SK-N-SH (cell line): Measurements from ENCODE around the gene PAN3. TPM values are rescaled to one million over a fixed set of nuclear protein-coding genes. Genes with fewer than 3 reads are reported as not detected.

Experiments
- CTCF ChIA-PET: fragments of 300-600, 350-600 bp; formaldehyde crosslinking; extraction: SDS; loops from one replicate; lab custom pipeline; 2021; lab: Yijun Ruan, JAX
- POLR2A ChIA-PET: fragments of 350-600 bp; sonication (Branson Sonifier 250); formaldehyde crosslinking; extraction: SDS; loops from one replicate; lab custom pipeline; 2020; ENCODE audit warnings: antibody characterized with exemption, inconsistent platforms; lab: Yijun Ruan, JAX
- DNase-seq: peaks from one replicate; pipeline ENCODE4 v3.0.0; 2012
- H2AFZ ChIP-seq: fragments of 200-600 bp; sonication (generic); 2 replicates; pipeline ENCODE4 v1.8.1; 2016; ENCODE audit warnings: antibody characterized with exemption, mild to moderate bottlenecking, low read depth
- H3F3A ChIP-seq: fragments of 200-600 bp; sonication (generic); replicated peaks from 2 replicates; pipeline ENCODE3; 2016; ENCODE audit warnings: antibody characterized with exemption, mild to moderate bottlenecking; ENCODE audit not compliant: insufficient read depth
- H3K27ac ChIP-seq, 2 experiments: fragments of 200-500 bp in 1 of 2; fragments of 200-600 bp in 1 of 2; sonication (Bioruptor generic) in 1 of 2; sonication (generic), shearing (Covaris generic) in 1 of 2; 2 replicates each; pipeline versions ENCODE4 v1.5.1 to v1.6.1; 2014 to 2016; ENCODE audit warnings: low read depth in 2 of 2, inconsistent platforms in 1 of 2, low read length in 1 of 2, mild to moderate bottlenecking in 1 of 2, mixed read lengths in 1 of 2
- H3K27me3 ChIP-seq: fragments of 200-600 bp; sonication (generic), shearing (Covaris generic); 2 replicates; pipeline ENCODE4 v1.6.1; 2016; ENCODE audit warnings: mixed run types; ENCODE audit not compliant: insufficient read depth
- H3K36me3 ChIP-seq, 2 experiments: fragments of 200-500 bp in 1 of 2; fragments of 200-600 bp in 1 of 2; sonication (Bioruptor generic) in 1 of 2; sonication (generic) in 1 of 2; replicated peaks in 1 of 2; 2 replicates each; pipeline versions ENCODE3 to v1.5.1; 2014 to 2016; ENCODE audit warnings: low read length in 1 of 2, mild to moderate bottlenecking in 1 of 2; ENCODE audit not compliant: insufficient read depth in 2 of 2, control insufficient read depth in 1 of 2
- H3K4me1 ChIP-seq, 2 experiments: fragments of 200-500 bp in 1 of 2; fragments of 200-600 bp in 1 of 2; sonication (Bioruptor generic) in 1 of 2; sonication (generic), shearing (Covaris generic) in 1 of 2; 2 replicates each; pipeline versions ENCODE4 v1.5.1 to v1.6.1; 2014 to 2016; ENCODE audit warnings: low read depth in 1 of 2, low read length in 1 of 2, mixed run types in 1 of 2; ENCODE audit not compliant: insufficient read depth in 2 of 2, control insufficient read depth in 1 of 2
- H3K4me2 ChIP-seq: fragments of 200-600 bp; sonication (generic), shearing (Covaris generic); 2 replicates; pipeline ENCODE4 v1.6.1; 2017; ENCODE audit warnings: mixed run types
- H3K4me3 ChIP-seq, 2 experiments: fragments of 200-500 bp in 1 of 2; fragments of 200-600 bp in 1 of 2; sonication (Bioruptor generic) in 1 of 2; sonication (generic), shearing (Covaris generic) in 1 of 2; 2 replicates each; pipeline versions ENCODE4 v1.5.1 to v1.8.1; 2014 to 2016; ENCODE audit warnings: low read depth in 2 of 2, inconsistent platforms in 1 of 2, low read length in 1 of 2, mild to moderate bottlenecking in 1 of 2, mixed read lengths in 1 of 2, moderate library complexity in 1 of 2
- H3K79me2 ChIP-seq: fragments of 200-600 bp; sonication (generic); 2 replicates; pipeline ENCODE4 v1.8.1; 2017; ENCODE audit warnings: mild to moderate bottlenecking; ENCODE audit not compliant: insufficient read depth
- H3K9ac ChIP-seq: fragments of 200-600 bp; sonication (generic); 2 replicates; pipeline ENCODE4 v1.6.1; 2017; ENCODE audit warnings: mixed run types
- H3K9me2 ChIP-seq: fragments of 200-600 bp; sonication (generic); 2 replicates; pipeline ENCODE4 v1.6.1; 2017; ENCODE audit warnings: mixed run types
- H3K9me3 ChIP-seq: fragments of 200-600 bp; sonication (generic); 2 replicates; pipeline ENCODE4 v1.6.1; 2017; ENCODE audit warnings: mixed run types, mild to moderate bottlenecking, moderate library complexity
- H4K20me1 ChIP-seq: fragments of 200-600 bp; sonication (generic); 2 replicates; pipeline ENCODE4 v1.6.1; 2017; ENCODE audit warnings: mild to moderate bottlenecking, mixed run types; ENCODE audit not compliant: insufficient read depth
- EP300 ChIP-seq, 2 experiments: IDR thresholded peaks; 2 replicates each; pipeline versions ENCODE4 v1.4.0 to v1.6.1; 2012; ENCODE audit warnings: borderline replicate concordance in 1 of 2, low read depth in 1 of 2, low read length in 1 of 2
- EZH2phosphoT487 ChIP-seq: fragments of 200-600 bp; sonication (generic); IDR thresholded peaks from 2 replicates; pipeline ENCODE4 v1.6.1; 2017; ENCODE audit warnings: low read depth, mixed run types, mild to moderate bottlenecking, antibody characterized with exemption, moderate library complexity, borderline replicate concordance
- FOSL2 ChIP-seq: IDR thresholded peaks from 2 replicates; pipeline ENCODE4 v1.4.0; 2012; ENCODE audit warnings: low read depth, mild to moderate bottlenecking, moderate library complexity, borderline replicate concordance
- GATA2 ChIP-seq: sonication (generic); formaldehyde crosslinking; IDR thresholded peaks from 2 replicates; pipeline ENCODE4 v1.5.0; 2020; ENCODE audit warnings: mild to moderate bottlenecking, missing genetic modification reagents
- JUND ChIP-seq: IDR thresholded peaks from 2 replicates; pipeline ENCODE4 v1.4.0; 2012
- MEF2A ChIP-seq: IDR thresholded peaks from 2 replicates; pipeline ENCODE4 v1.4.0; 2012; ENCODE audit warnings: low read depth, borderline replicate concordance
- MXI1 ChIP-seq: IDR thresholded peaks from 2 replicates; pipeline ENCODE4 v1.6.1; 2012; ENCODE audit warnings: mild to moderate bottlenecking, low read depth, low read length, improper control_type of control experiment
- NFIC ChIP-seq: IDR thresholded peaks from 2 replicates; pipeline ENCODE4 v1.4.0; 2012; ENCODE audit warnings: borderline replicate concordance
- PBX3 ChIP-seq: IDR thresholded peaks from 2 replicates; pipeline ENCODE4; 2012
- POLR2AphosphoS5 ChIP-seq: IDR thresholded peaks from 2 replicates; pipeline ENCODE4 v1.6.1; 2012; ENCODE audit warnings: low read depth, low read length
- RAD21 ChIP-seq: IDR thresholded peaks from 2 replicates; pipeline ENCODE4 v1.6.1; 2012; ENCODE audit warnings: mild to moderate bottlenecking, low read length
- RCOR1 ChIP-seq: fragments of 150-350 bp; IDR thresholded peaks from 2 replicates; pipeline ENCODE4 v1.6.1; 2017; ENCODE audit warnings: antibody characterized with exemption, low read length
- REST ChIP-seq: IDR thresholded peaks from 2 replicates; pipeline ENCODE4 v1.6.1; 2012; ENCODE audit warnings: mild to moderate bottlenecking, low read depth, low read length, moderate library complexity
- SIN3A ChIP-seq: IDR thresholded peaks from 2 replicates; pipeline ENCODE4 v1.6.1; 2012; ENCODE audit warnings: low read depth, mild to moderate bottlenecking, low read length, moderate library complexity, borderline replicate concordance
- TCF12 ChIP-seq: IDR thresholded peaks from 2 replicates; pipeline ENCODE4 v1.4.0; 2012
- USF1 ChIP-seq: IDR thresholded peaks from 2 replicates; pipeline ENCODE4 v1.4.0; 2012; ENCODE audit warnings: low read depth, borderline replicate concordance
- ZBTB33 ChIP-seq: IDR thresholded peaks from 2 replicates; pipeline ENCODE4 v1.4.0; 2012; ENCODE audit warnings: low read depth, borderline replicate concordance
- WGBS: methylation state at CpG from one replicate; pipeline ENCODE4 v1.1.6; 2017; ENCODE audit warnings: low lambda C conversion rate; 5-methylcytosine and 5-hydroxymethylcytosine counted together
- polyA plus RNA-seq, 3 experiments: library from polyadenylated mRNA; depleted of rRNA; stranded (reverse); fragments of >200 nt; gene quantifications; 2 replicates each; pipeline ENCODE4 v1.2.3, GENCODE V29; 2012
- TF ChIP-seq, protein P1 (sequence below): fragments of 200-600 bp; sonication (generic); IDR thresholded peaks from 2 replicates; pipeline ENCODE4 v1.6.1; 2017; ENCODE audit warnings: antibody characterized with exemption, mild to moderate bottlenecking, moderate library complexity
- TF ChIP-seq, protein P2 (sequence below): fragments of 150-350 bp; IDR thresholded peaks from 2 replicates; pipeline ENCODE4 v1.6.1; 2017; ENCODE audit warnings: antibody characterized with exemption, low read length, low read depth, borderline replicate concordance
- TF ChIP-seq, protein P3 (sequence below): fragments of 150-350 bp; IDR thresholded peaks from 2 replicates; pipeline ENCODE4 v1.6.1; 2016; ENCODE audit warnings: mild to moderate bottlenecking, low read depth, low read length

PAN3 gene
- polyA plus RNA-seq, 1 of the 3 experiments (the other 2 are of a cell fraction) = 6.4 TPM

GRCh38 chr13:28329395-28330158 is 191.2 kb downstream of the PAN3 start:
- ChIA-PET CTCF (no interaction called here), POLR2A (no interaction called here)
- Histone ChIP-seq H3K27me3 (no peaks in the 10 kb centered on the region), H3K9me2 (no peaks in the 10 kb centered on the region), H3K27ac (peak overlapping the region in 1 of 2 experiments; percentile 35; a peak in 2 of 4 replicates), H3K4me3 (no peak overlapping the region), H4K20me1 (no peaks in the 10 kb centered on the region), H3K36me3 (no peaks in the 10 kb centered on the region), H3K9ac (no peak overlapping the region), H3F3A (no peaks in the 10 kb centered on the region), H3K9me3 (no peaks in the 10 kb centered on the region), H3K4me2 (peak overlapping the region; percentile 26; the same call in 1 of the 2 replicates), H2AFZ (no peak overlapping the region; the same call in 1 of the 2 replicates), H3K4me1 (no peaks in the 10 kb centered on the region; a peak in 1 of 4 replicates), H3K79me2 (no peaks in the 10 kb centered on the region)
- WGBS = 65% methylated on average over 14 of the region's 17 CpGs
- DNase-seq = no peak
- TF ChIP-seq MEF2A (no peak), EZH2phosphoT487 (no peak), TCF12 (peak; percentile 79), MXI1 (no peak), RCOR1 (no peak), NFIC (no peak), EP300 (IDR thresholded peaks at IDR 0.05; ENCODE audit: borderline replicate concordance in 1 of 2, low read depth in 1 of 2, low read length in 1 of 2) (0 out of 4 replicates have a peak, but pooled peaks of 1 of the 2 experiments have one; percentile 11), POLR2AphosphoS5 (no peak), RAD21 (no peak), GATA2 (no peak), FOSL2 (peak; percentile 50; the same call in 1 of the 2 replicates), REST (no peak), PBX3 (no peak), USF1 (no peak), ZBTB33 (no peak), JUND (peak; percentile 33; the same call in 1 of the 2 replicates), SIN3A (no peak)
- TF ChIP-seq, protein P1, sequence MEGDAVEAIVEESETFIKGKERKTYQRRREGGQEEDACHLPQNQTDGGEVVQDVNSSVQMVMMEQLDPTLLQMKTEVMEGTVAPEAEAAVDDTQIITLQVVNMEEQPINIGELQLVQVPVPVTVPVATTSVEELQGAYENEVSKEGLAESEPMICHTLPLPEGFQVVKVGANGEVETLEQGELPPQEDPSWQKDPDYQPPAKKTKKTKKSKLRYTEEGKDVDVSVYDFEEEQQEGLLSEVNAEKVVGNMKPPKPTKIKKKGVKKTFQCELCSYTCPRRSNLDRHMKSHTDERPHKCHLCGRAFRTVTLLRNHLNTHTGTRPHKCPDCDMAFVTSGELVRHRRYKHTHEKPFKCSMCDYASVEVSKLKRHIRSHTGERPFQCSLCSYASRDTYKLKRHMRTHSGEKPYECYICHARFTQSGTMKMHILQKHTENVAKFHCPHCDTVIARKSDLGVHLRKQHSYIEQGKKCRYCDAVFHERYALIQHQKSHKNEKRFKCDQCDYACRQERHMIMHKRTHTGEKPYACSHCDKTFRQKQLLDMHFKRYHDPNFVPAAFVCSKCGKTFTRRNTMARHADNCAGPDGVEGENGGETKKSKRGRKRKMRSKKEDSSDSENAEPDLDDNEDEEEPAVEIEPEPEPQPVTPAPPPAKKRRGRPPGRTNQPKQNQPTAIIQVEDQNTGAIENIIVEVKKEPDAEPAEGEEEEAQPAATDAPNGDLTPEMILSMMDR = no peak
- TF ChIP-seq, protein P2, sequence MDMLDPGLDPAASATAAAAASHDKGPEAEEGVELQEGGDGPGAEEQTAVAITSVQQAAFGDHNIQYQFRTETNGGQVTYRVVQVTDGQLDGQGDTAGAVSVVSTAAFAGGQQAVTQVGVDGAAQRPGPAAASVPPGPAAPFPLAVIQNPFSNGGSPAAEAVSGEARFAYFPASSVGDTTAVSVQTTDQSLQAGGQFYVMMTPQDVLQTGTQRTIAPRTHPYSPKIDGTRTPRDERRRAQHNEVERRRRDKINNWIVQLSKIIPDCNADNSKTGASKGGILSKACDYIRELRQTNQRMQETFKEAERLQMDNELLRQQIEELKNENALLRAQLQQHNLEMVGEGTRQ = no peak
- TF ChIP-seq, protein P3, sequence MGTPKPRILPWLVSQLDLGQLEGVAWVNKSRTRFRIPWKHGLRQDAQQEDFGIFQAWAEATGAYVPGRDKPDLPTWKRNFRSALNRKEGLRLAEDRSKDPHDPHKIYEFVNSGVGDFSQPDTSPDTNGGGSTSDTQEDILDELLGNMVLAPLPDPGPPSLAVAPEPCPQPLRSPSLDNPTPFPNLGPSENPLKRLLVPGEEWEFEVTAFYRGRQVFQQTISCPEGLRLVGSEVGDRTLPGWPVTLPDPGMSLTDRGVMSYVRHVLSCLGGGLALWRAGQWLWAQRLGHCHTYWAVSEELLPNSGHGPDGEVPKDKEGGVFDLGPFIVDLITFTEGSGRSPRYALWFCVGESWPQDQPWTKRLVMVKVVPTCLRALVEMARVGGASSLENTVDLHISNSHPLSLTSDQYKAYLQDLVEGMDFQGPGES = no peak
